LNCAP (cell line): ENCODE results near the gene IL3RA.

Source experiments
- CTCF ChIP-seq: fragments of 450-650 bp; IDR thresholded peaks from 2 replicates; pipeline ENCODE4 v1.5.1; 2017; ENCODE audit warnings: mild to moderate bottlenecking

Gene IL3RA

GRCh38 chrX:1417921-1418771 lies 81.6 kb downstream of the IL3RA start:
- no peak for TF ChIP-seq CTCF

- TF ChIP-seq CTCF = no peak
These were observed 82.4 kb downstream of the IL3RA start for GRCh38 chrX:1418901-1419544.

- TF ChIP-seq CTCF = no peak
These were observed 83.2 kb downstream of the IL3RA start for GRCh38 chrX:1419545-1420355.

- TF ChIP-seq CTCF = no peak
These were observed 83.8 kb downstream of the IL3RA start for GRCh38 chrX:1420371-1420770.

GRCh38 chrX:1421433-1422134 lies 85.0 kb downstream of the IL3RA start:
- TF ChIP-seq CTCF = no peak

- no peak for TF ChIP-seq CTCF
These were observed 85.5 kb downstream of the IL3RA start for GRCh38 chrX:1422135-1422465.

- TF ChIP-seq CTCF = no peak
These were observed 86.6 kb downstream of the IL3RA start for GRCh38 chrX:1423215-1423614.
